GM12878 (cell line): ENCODE measurements around the gene TMEM94. TPM values are rescaled to one million over a fixed set of nuclear protein-coding genes. Genes with fewer than 3 reads are reported as not detected.

Experiments used
- ATAC-seq: fragments of 200-7000 bp; cut with Tn5 transposase; 3 replicates; pipeline ENCODE4 v1.9.1; 2020; ENCODE audit warnings: mild to moderate bottlenecking, moderate library complexity
- BruUV-seq: library from RNA; stranded (reverse); fragments of 400-500 nt; replicated peaks from 2 replicates; lab custom pipeline; 2021; lab: Mats Ljungman, UMichigan
- CTCF ChIA-PET: fragments of 300-600 bp; sonication (Branson Sonifier 250); formaldehyde crosslinking; extraction: SDS; loops from one replicate; lab custom pipeline; 2021; ENCODE audit warnings: inconsistent platforms; lab: Yijun Ruan, JAX
- POLR2A ChIA-PET: fragments of 350-600 bp; formaldehyde crosslinking; extraction: SDS; loops from one replicate; lab custom pipeline; 2021; ENCODE audit warnings: inconsistent platforms; lab: Charles Lee
- RAD21 ChIA-PET: fragments of 300-600 bp; sonication (Branson Sonifier 250); formaldehyde crosslinking; loops from one replicate; lab custom pipeline; 2023; ENCODE audit warnings: antibody characterized with exemption; ENCODE audit not compliant: unreplicated experiment; lab: Charles Lee
- SMC1A ChIA-PET: fragments of 300-600 bp; sonication (Branson Sonifier 250); formaldehyde crosslinking; loops from one replicate; lab custom pipeline; 2023; ENCODE audit not compliant: unreplicated experiment, uncharacterized antibody; lab: Charles Lee
- DNase-seq: peaks from one replicate; pipeline ENCODE4 v3.0.0-alpha.2; 2011; ENCODE audit warnings: low read depth, low spot score
- FAIRE-seq: peaks from 3 replicates; lab custom pipeline; 2011; peaks lifted over from hg19 to GRCh38; lab: Jason Lieb, UNC
- H2AFZ ChIP-seq: 2 replicates; pipeline ENCODE4 v1.6.0; 2011; ENCODE audit warnings: low read depth, low read length, control low read depth; ENCODE audit not compliant: control insufficient read depth
- H3K27ac ChIP-seq: 2 replicates; pipeline ENCODE4 v1.5.1; 2011; ENCODE audit warnings: control low read depth; ENCODE audit not compliant: control insufficient read depth, insufficient read depth
- H3K27me3 ChIP-seq, 2 experiments: replicated peaks in 1 of 2; 2 replicates each; pipeline versions ENCODE4 v1.6.0 to v1.6.1; 2011; ENCODE audit warnings: low read length in 1 of 2; ENCODE audit not compliant: control insufficient read depth in 2 of 2, insufficient read depth in 2 of 2
- H3K36me3 ChIP-seq, 2 experiments: 2 replicates each; pipeline ENCODE4 v1.5.1; 2011; ENCODE audit warnings: low read length in 1 of 2; ENCODE audit not compliant: control insufficient read depth in 2 of 2, insufficient read depth in 2 of 2
- H3K4me1 ChIP-seq: 2 replicates; pipeline ENCODE4 v1.6.1; 2011; ENCODE audit warnings: mild to moderate bottlenecking, low read length, moderate library complexity, mixed read lengths; ENCODE audit not compliant: control insufficient read depth, insufficient read depth
- H3K4me2 ChIP-seq: 2 replicates; pipeline ENCODE4 v1.6.0; 2011; ENCODE audit warnings: control low read depth; ENCODE audit not compliant: control insufficient read depth, insufficient read depth
- H3K4me3 ChIP-seq: fragments of 200-600 bp; sonication (generic); 2 replicates; pipeline ENCODE4 v1.5.1; 2016
- H3K79me2 ChIP-seq: 2 replicates; pipeline ENCODE4 v1.6.0; 2011; ENCODE audit warnings: low read length; ENCODE audit not compliant: control insufficient read depth, insufficient read depth
- H3K9ac ChIP-seq: 2 replicates; pipeline ENCODE4 v1.8.0; 2011; ENCODE audit warnings: low read length, control low read depth, mixed read lengths; ENCODE audit not compliant: control insufficient read depth, insufficient read depth
- H3K9me3 ChIP-seq: replicated peaks from 3 replicates; pipeline ENCODE4 v1.5.1; 2011; ENCODE audit warnings: mild to moderate bottlenecking, low read length; ENCODE audit not compliant: control insufficient read depth, insufficient read depth
- H4K20me1 ChIP-seq: 2 replicates; pipeline ENCODE4 v1.6.0; 2011; ENCODE audit not compliant: control insufficient read depth, insufficient read depth
- BCL11A ChIP-seq: IDR thresholded peaks from 2 replicates; pipeline ENCODE4 v1.6.1; 2011; ENCODE audit warnings: low read depth, low read length
- PAX8 ChIP-seq: fragments of 450-650 bp; IDR thresholded peaks from 2 replicates; pipeline ENCODE4 v1.6.1; 2017; ENCODE audit warnings: mild to moderate bottlenecking, moderate library complexity
- RUNX3 ChIP-seq: IDR thresholded peaks from 2 replicates; pipeline ENCODE4 v1.6.1; 2012; ENCODE audit warnings: low read length, inconsistent platforms
- SREBF1 ChIP-seq: IDR thresholded peaks from 2 replicates; pipeline ENCODE4 v1.6.1; 2012; ENCODE audit warnings: mild to moderate bottlenecking, low read length
- TCF7 ChIP-seq: IDR thresholded peaks from 2 replicates; pipeline ENCODE4 v1.6.1; 2014; ENCODE audit warnings: antibody characterized with exemption, borderline replicate concordance
- WGBS: methylation state at CpG from one replicate; pipeline ENCODE4 v1.1.6; 2016; ENCODE audit warnings: low lambda C conversion rate; ENCODE audit not compliant: insufficient replicate concordance, insufficient coverage; ENCODE audit errors: missing lambda C conversion rate; 5-methylcytosine and 5-hydroxymethylcytosine counted together
- in situ Hi-C: fragments of 300-500 bp; cut with MboI; formaldehyde crosslinking; loops from 9 replicates; pipeline ENCODE4 v1.14.3; 2018; ENCODE audit warnings: mixed read lengths
- intact Hi-C: fragments of 100-400 bp; cut with micrococcal nuclease; formaldehyde crosslinking; loops from one replicate; pipeline ENCODE4 v1.14.2; 2022; ENCODE audit not compliant: unreplicated experiment
- polyA plus RNA-seq, 11 experiments: library from polyadenylated mRNA; depleted of rRNA in 4 of 11; unstranded in 6 of 11; stranded (reverse) in 5 of 11; fragments of >200 nt; fragmentation: Nextera tagmentation in 4 of 11; fragmentation: Illumina TruSeq in 1 of 11; extraction: Ambion mirVana in 4 of 11; extraction: Trizol in 1 of 11; gene quantifications; 1 replicate in 1 of 11; 2 replicates in 10 of 11; pipeline versions ENCODE4 v1.2.1 to v1.2.3, GENCODE V29; 2011 to 2016; ENCODE audit warnings: inconsistent platforms in 2 of 11, missing spikeins in 2 of 11, low read depth in 1 of 11
- total RNA-seq, 4 experiments: library from RNA; depleted of rRNA in 3 of 4; stranded (reverse); fragments of >200 nt in 3 of 4; fragmentation: Illumina TruSeq in 1 of 4; extraction: Trizol in 1 of 4; gene quantifications; 2 replicates each; pipeline versions ENCODE4 v1.2.1 to v1.2.3, GENCODE V29; 2013 to 2021
- TF ChIP-seq, protein P1 (sequence below): fragments of 450-650 bp; IDR thresholded peaks from 2 replicates; pipeline ENCODE4 v1.6.1; 2017; ENCODE audit warnings: antibody characterized with exemption, mild to moderate bottlenecking, moderate library complexity

Gene TMEM94
- total and polyA plus RNA-seq, 10 of the 15 experiments (the other 5 are each of a cell fraction or from before 2014, with no cell fraction given), result 0.31 to 70.7 (median 24.4) TPM

DNA sequence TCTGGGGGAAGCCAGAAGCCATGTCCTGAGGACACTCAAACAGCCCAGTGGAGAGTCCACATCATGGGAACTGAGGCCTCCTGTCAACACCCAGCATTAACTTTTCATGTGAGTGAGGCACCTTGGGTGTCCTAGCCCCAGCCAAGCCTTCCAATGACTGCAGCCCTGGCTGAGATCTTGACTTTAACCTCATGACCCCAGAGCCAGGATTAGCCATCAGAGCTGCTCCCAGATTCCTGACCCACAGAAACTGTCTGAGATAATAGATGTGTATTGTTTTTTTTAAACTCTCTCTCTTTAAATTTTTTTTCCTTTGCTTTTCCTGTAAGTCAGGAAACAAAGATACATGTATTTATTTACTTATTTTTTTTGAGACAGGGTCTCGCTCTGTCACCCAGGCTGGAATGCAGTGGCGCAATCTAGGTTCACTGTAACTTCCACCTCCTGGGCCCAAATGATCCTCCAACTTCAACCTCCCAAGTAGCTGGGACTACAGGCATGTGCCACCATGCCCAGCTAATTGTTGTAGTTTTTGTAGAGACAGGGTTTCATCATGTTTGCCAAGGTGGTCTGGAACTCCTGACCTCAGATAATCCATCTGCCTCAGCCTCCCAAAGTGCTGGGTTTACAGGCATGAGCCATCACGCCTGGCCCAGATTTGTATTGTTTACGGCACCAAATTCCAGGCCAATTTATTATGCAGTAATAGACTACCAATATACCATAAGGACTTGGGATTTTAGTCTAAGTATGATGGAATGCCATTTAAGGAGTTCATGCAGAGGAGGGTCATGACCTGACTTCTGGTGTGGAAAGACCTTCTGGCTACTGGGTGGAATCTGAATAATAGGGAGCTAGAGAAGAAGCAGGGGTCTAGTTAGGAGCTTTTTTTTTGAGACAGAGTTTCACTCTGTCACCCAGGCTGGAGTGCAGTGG lies 14.0 kb upstream of the TMEM94 start:
- WGBS, result 73% methylated on average over 4 of the region's 4 CpGs
- no peak overlapping the region for H3K4me2 ChIP-seq
- FAIRE-seq, result no peak

More for the DNA sequence above, 14.0 kb upstream of the TMEM94 start:
- Histone ChIP-seq H3K9ac (no peak overlapping the region), H3K79me2 (no peaks in the 10 kb centered on the region), H3K27ac (no peak overlapping the region), H2AFZ (no peak overlapping the region), H3K9me3 (no peaks in the 10 kb centered on the region), H3K36me3 (no peaks in the 10 kb centered on the region), H4K20me1 (no peaks in the 10 kb centered on the region), H3K4me1 (no peaks in the 10 kb centered on the region), H3K4me3 (no peak overlapping the region), H3K27me3 (no peaks in the 10 kb centered on the region)
- ChIA-PET SMC1A (no interaction called here), POLR2A (interaction anchor here (0.6 kb wide), 2 partner anchors 12 to 27 kb away, joined by 4 to 5 read pairs; no protein-coding TSS in a partner anchor), CTCF (interaction anchor here (1.3 kb wide), 1 partner anchor 45 kb away, joined by 3 read pairs; no protein-coding TSS in a partner anchor), RAD21 (interaction anchor here (1.5 kb wide), 1 partner anchor 8 kb away, joined by 4 read pairs; no protein-coding TSS in a partner anchor)
- in situ Hi-C loops, result no loop called here
- no peak for TF ChIP-seq PAX8
- TF ChIP-seq TCF7, result no peak
- TF ChIP-seq, protein P1, sequence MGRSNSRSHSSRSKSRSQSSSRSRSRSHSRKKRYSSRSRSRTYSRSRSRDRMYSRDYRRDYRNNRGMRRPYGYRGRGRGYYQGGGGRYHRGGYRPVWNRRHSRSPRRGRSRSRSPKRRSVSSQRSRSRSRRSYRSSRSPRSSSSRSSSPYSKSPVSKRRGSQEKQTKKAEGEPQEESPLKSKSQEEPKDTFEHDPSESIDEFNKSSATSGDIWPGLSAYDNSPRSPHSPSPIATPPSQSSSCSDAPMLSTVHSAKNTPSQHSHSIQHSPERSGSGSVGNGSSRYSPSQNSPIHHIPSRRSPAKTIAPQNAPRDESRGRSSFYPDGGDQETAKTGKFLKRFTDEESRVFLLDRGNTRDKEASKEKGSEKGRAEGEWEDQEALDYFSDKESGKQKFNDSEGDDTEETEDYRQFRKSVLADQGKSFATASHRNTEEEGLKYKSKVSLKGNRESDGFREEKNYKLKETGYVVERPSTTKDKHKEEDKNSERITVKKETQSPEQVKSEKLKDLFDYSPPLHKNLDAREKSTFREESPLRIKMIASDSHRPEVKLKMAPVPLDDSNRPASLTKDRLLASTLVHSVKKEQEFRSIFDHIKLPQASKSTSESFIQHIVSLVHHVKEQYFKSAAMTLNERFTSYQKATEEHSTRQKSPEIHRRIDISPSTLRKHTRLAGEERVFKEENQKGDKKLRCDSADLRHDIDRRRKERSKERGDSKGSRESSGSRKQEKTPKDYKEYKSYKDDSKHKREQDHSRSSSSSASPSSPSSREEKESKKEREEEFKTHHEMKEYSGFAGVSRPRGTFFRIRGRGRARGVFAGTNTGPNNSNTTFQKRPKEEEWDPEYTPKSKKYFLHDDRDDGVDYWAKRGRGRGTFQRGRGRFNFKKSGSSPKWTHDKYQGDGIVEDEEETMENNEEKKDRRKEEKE, result no peak
- no peak for TF ChIP-seq BCL11A
- TF ChIP-seq RUNX3, result no peak
- no peak for TF ChIP-seq SREBF1
- BruUV-seq, result no TSS peak
- intact Hi-C loops, result no loop called here
- no peak for DNase-seq
- no peak for ATAC-seq
